ENCODE data around the gene OS9.

OS9 gene

GRCh38 chr12:57765698-57766463 lies 71.9 kb downstream of the OS9 start:
- H3K27ac ChIP-seq = peak overlapping the region; percentile 56
- no peak for TF ChIP-seq CTCF (conservative IDR thresholded peaks at IDR 0.05)

GRCh38 chr12:57766464-57767304 lies 72.8 kb downstream of the OS9 start, which contains the start of gene CYP27B1:
TSS of gene CYP27B1 (minus strand) at chr12:57767078. CDS start at chr12:57767041, 37 bp downstream.
- H3K27ac ChIP-seq = peak within 1 kb of the TSS; percentile 56
- TF ChIP-seq CTCF (conservative IDR thresholded peaks at IDR 0.05) = no peak

GRCh38 chr12:57767305-57767698 lies 73.4 kb downstream of the OS9 start:
- peak overlapping the region; percentile 56; the same call in 1 of the 2 replicates for H3K27ac ChIP-seq
- TF ChIP-seq CTCF (conservative IDR thresholded peaks at IDR 0.05) = no peak

- TF ChIP-seq CTCF (conservative IDR thresholded peaks at IDR 0.05) = no peak
- no peak overlapping the region for H3K27ac ChIP-seq
Measured at GRCh38 chr12:57767876-57768275, 73.9 kb downstream of the OS9 start.

GRCh38 chr12:57769594-57769993 lies 75.7 kb downstream of the OS9 start:
- no peak for TF ChIP-seq CTCF (conservative IDR thresholded peaks at IDR 0.05)
- no peak overlapping the region for H3K27ac ChIP-seq

- H3K27ac ChIP-seq = peak overlapping the region; percentile 98
- TF ChIP-seq CTCF (conservative IDR thresholded peaks at IDR 0.05) = no peak
Measured at GRCh38 chr12:57770734-57771133, 76.8 kb downstream of the OS9 start.

All from VCaP (cell line).